SK-N-MC (cell line): ENCODE results near the gene PHLPP2.

Experiments used
- EZH2 ChIP-seq: fragments of 200-600 bp; sonication (generic); IDR thresholded peaks from one replicate; pipeline ENCODE4 v1.6.1; 2017; ENCODE audit warnings: antibody characterized with exemption
- POLR2AphosphoS5 ChIP-seq: IDR thresholded peaks from 2 replicates; pipeline ENCODE4 v1.6.1; 2012; ENCODE audit warnings: mild to moderate bottlenecking, low read depth, low read length, borderline replicate concordance

DNA sequence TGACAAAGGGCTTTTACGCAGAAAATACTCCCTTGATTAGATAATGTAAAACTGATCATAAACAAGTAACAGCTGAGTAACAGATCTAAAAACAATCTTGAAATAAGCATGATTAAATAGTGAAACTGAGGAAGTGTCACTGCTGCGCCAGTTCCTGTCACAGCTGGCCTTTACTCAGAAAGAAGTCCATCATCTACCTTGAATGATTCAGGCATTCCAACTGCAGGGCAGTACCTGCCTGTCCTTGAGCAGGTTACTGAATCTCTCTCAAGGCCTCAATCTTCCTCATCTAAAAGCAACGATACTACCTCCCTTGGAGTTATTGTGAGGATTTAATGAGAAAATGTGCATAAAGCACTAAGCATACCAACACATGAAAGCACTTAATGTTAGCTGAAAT lies 12.7 kb downstream of the PHLPP2 start:
- TF ChIP-seq EZH2: no peak
- TF ChIP-seq POLR2AphosphoS5: no peak
